OCI-LY7 (cell line): Measurements from ENCODE around the gene RLF. TPM values are rescaled to one million over a fixed set of nuclear protein-coding genes. Genes with fewer than 3 reads are reported as not detected.

Experiments used
- BruUV-seq: library from RNA; stranded (reverse); fragments of 400-500 nt; replicated peaks from 2 replicates; lab custom pipeline; 2021; lab: Mats Ljungman, UMichigan
- CTCF ChIA-PET: fragments of 300-600 bp; sonication (Branson Sonifier 250); formaldehyde crosslinking; loops from one replicate; lab custom pipeline; 2022; ENCODE audit warnings: antibody characterized with exemption; ENCODE audit not compliant: unreplicated experiment; lab: Charles Lee
- POLR2A ChIA-PET: fragments of 300-600 bp; sonication (Branson Sonifier 250); formaldehyde crosslinking; loops from one replicate; lab custom pipeline; 2022; ENCODE audit warnings: antibody characterized with exemption; lab: Charles Lee
- DNase-seq: peaks from one replicate; pipeline ENCODE4 v3.0.0-alpha.2; 2015; ENCODE audit warnings: low spot score
- H2AFZ ChIP-seq: fragments of 200-600 bp; sonication (generic), shearing (Covaris generic); 2 replicates; pipeline ENCODE4 v1.6.1; 2014; ENCODE audit warnings: mild to moderate bottlenecking, antibody characterized with exemption, low read length, moderate library complexity
- H3K27ac ChIP-seq: fragments of 200-600 bp; sonication (generic); 2 replicates; pipeline ENCODE4 v1.5.1; 2014; ENCODE audit warnings: mixed run types, low read depth, mild to moderate bottlenecking, moderate library complexity, low read length, inconsistent platforms; ENCODE audit not compliant: poor library complexity, severe bottlenecking
- H3K36me3 ChIP-seq: fragments of 200-600 bp; sonication (generic); 2 replicates; pipeline ENCODE4 v1.6.1; 2014; ENCODE audit warnings: mild to moderate bottlenecking, antibody characterized with exemption, low read length, moderate library complexity, mixed read lengths; ENCODE audit not compliant: insufficient read depth
- H3K4me1 ChIP-seq: fragments of 200-600 bp; sonication (generic); 2 replicates; pipeline ENCODE4 v1.5.1; 2014; ENCODE audit warnings: mild to moderate bottlenecking, low read length; ENCODE audit not compliant: insufficient read depth, poor library complexity, severe bottlenecking
- H3K4me2 ChIP-seq: fragments of 200-600 bp; sonication (generic); 2 replicates; pipeline ENCODE4 v1.6.1; 2014; ENCODE audit warnings: mild to moderate bottlenecking, low read length
- H3K4me3 ChIP-seq: fragments of 200-600 bp; sonication (generic); 2 replicates; pipeline ENCODE4 v1.5.1; 2014; ENCODE audit warnings: mild to moderate bottlenecking, low read depth, low read length; ENCODE audit not compliant: poor library complexity, severe bottlenecking
- H3K79me2 ChIP-seq: fragments of 200-600 bp; sonication (generic); 2 replicates; pipeline ENCODE4 v1.6.1; 2016; ENCODE audit warnings: low read depth, mild to moderate bottlenecking, low read length, moderate library complexity, mixed read lengths; ENCODE audit not compliant: insufficient read depth
- H3K9me2 ChIP-seq: fragments of 200-600 bp; sonication (generic); 2 replicates; pipeline ENCODE4 v1.6.1; 2016; ENCODE audit warnings: mild to moderate bottlenecking, low read length, mixed read lengths; ENCODE audit not compliant: insufficient read depth
- H3K9me3 ChIP-seq: fragments of 200-600 bp; sonication (generic); 2 replicates; pipeline ENCODE4 v1.6.1; 2014; ENCODE audit warnings: mild to moderate bottlenecking, mixed run types, low read length, mixed read lengths
- H4K20me1 ChIP-seq: fragments of 200-600 bp; sonication (generic); 2 replicates; pipeline ENCODE4 v1.6.1; 2014; ENCODE audit warnings: mild to moderate bottlenecking, antibody characterized with exemption, low read length, moderate library complexity, mixed read lengths; ENCODE audit not compliant: insufficient read depth
- EZH2phosphoT487 ChIP-seq: fragments of 200-600 bp; sonication (generic); IDR thresholded peaks from 2 replicates; pipeline ENCODE4 v1.6.1; 2018; ENCODE audit warnings: low read depth, borderline replicate concordance, mild to moderate bottlenecking, mixed run types, antibody characterized with exemption, low read length, moderate library complexity, mixed read lengths
- intact Hi-C: fragments of 100-400 bp; cut with micrococcal nuclease; formaldehyde crosslinking; loops from one replicate; pipeline ENCODE4 v1.10.0; 2022; ENCODE audit not compliant: unreplicated experiment
- total RNA-seq, 2 experiments: library from RNA; depleted of rRNA in 1 of 2; stranded (reverse); fragments of >200 nt in 1 of 2; shearing (Covaris generic) in 1 of 2; gene quantifications; 2 replicates each; pipeline ENCODE4 v1.2.3, GENCODE V29; 2014 to 2022
- TF ChIP-seq, protein P1 (sequence below): fragments of 200-600 bp; sonication (generic); conservative IDR thresholded peaks from 2 replicates; pipeline ENCODE4 v1.5.1; 2014; ENCODE audit warnings: mild to moderate bottlenecking, antibody characterized with exemption, low read length, moderate library complexity, mixed read lengths

RLF gene
- total RNA-seq, 2 experiments from 2014 or later = 16.9 to 22.5 TPM

DNA sequence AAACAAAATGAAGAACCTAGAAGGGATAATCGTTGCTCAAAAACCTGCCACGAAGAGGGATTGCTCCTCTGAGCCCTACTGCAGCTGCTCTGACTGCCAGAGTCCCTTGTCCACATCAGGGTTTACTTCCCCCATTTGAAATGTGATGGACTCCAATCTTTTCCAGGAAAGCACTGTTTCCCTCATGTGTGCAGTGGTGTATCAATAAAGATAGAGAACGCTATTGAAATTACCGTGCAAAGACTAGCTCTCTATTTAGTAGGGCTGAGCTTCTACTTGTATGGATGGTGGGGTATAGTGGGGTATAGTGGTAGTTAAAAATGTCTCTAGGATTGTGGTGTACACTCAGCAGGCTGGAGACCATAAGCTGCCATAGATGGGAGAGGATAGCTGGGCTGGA lies 90.3 kb downstream of the RLF start:
- no TSS peak for BruUV-seq
- no peak overlapping the region for H3K4me3 ChIP-seq
- peaks cover 11% of the 10 kb centered on the region for H3K79me2 ChIP-seq
- CTCF ChIA-PET = no interaction called here
- TF ChIP-seq, protein P1, sequence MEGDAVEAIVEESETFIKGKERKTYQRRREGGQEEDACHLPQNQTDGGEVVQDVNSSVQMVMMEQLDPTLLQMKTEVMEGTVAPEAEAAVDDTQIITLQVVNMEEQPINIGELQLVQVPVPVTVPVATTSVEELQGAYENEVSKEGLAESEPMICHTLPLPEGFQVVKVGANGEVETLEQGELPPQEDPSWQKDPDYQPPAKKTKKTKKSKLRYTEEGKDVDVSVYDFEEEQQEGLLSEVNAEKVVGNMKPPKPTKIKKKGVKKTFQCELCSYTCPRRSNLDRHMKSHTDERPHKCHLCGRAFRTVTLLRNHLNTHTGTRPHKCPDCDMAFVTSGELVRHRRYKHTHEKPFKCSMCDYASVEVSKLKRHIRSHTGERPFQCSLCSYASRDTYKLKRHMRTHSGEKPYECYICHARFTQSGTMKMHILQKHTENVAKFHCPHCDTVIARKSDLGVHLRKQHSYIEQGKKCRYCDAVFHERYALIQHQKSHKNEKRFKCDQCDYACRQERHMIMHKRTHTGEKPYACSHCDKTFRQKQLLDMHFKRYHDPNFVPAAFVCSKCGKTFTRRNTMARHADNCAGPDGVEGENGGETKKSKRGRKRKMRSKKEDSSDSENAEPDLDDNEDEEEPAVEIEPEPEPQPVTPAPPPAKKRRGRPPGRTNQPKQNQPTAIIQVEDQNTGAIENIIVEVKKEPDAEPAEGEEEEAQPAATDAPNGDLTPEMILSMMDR = no peak
- no peak for TF ChIP-seq EZH2phosphoT487
- H3K4me2 ChIP-seq = no peak overlapping the region
- no peaks in the 10 kb centered on the region for H3K9me2 ChIP-seq
- no peak overlapping the region for H3K27ac ChIP-seq
- peaks cover 10% of the 10 kb centered on the region for H3K4me1 ChIP-seq
- no peaks in the 10 kb centered on the region for H3K9me3 ChIP-seq
- POLR2A ChIA-PET = no interaction called here
- H2AFZ ChIP-seq = no peak overlapping the region
- H4K20me1 ChIP-seq = no peaks in the 10 kb centered on the region; the same call in 1 of the 2 replicates
- intact Hi-C loops = no loop called here
- DNase-seq = no peak
- H3K36me3 ChIP-seq = 0 out of 2 replicates have a peak, but pooled peaks cover 4% of the 10 kb centered on the region

DNA sequence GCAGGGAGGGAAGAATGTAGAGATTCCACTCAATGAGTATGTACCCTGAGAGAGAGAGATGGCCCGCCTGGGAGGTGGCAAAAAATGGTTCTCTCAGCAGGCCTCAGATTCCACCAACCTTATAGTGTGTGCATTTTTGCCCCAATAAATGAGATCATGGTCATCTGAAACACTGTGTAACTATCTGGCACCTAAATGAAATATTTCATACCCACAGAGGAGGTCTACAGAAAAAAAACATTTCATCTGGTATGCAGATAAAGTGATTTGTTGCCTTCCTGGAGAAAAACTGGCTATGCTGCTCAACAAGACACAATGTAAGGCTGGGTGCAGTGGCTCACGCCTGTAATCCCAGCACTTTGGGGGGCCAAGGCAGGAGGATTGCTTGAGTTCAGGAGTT lies 91.4 kb downstream of the RLF start:
- intact Hi-C loops = no loop called here
- Histone ChIP-seq H4K20me1 (no peaks in the 10 kb centered on the region; the same call in 1 of the 2 replicates), H3K9me3 (no peaks in the 10 kb centered on the region), H3K4me3 (no peak overlapping the region), H3K4me1 (peaks cover 15% of the 10 kb centered on the region), H3K9me2 (no peaks in the 10 kb centered on the region), H2AFZ (no peak overlapping the region), H3K36me3 (0 out of 2 replicates have a peak, but pooled peaks cover 4% of the 10 kb centered on the region), H3K4me2 (no peak overlapping the region), H3K79me2 (peaks cover 20% of the 10 kb centered on the region), H3K27ac (no peak overlapping the region)
- POLR2A ChIA-PET = interaction anchor here (0.7 kb wide), 1 partner anchor 280 kb away, joined by 6 read pairs; no protein-coding TSS in a partner anchor
- TF ChIP-seq, protein P1 = no peak
- no peak for TF ChIP-seq EZH2phosphoT487
- DNase-seq = no peak
- CTCF ChIA-PET = no interaction called here
- BruUV-seq = no TSS peak

DNA sequence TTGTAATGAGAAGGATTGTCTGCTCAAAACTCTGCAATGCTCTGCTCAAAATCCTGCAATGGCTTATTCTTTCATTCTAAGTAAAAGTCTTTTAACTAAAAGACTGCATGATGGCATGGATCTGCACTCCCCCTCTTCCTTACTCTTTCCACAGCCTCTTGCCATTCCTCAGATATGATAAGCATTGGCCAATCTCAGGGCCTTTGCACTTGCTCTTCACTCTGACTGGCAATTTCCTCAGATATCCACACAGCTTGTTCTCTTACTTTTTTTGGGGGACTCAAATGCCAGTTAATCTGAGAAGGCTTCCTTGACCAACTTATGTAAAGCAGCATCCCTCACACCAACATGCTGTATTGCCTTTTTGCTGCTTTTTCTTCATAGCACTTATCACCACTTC lies 94.0 kb downstream of the RLF start:
- Histone ChIP-seq H2AFZ (no peak overlapping the region), H4K20me1 (no peaks in the 10 kb centered on the region), H3K9me3 (no peaks in the 10 kb centered on the region), H3K4me2 (no peak overlapping the region), H3K79me2 (peaks cover 40% of the 10 kb centered on the region), H3K27ac (no peak overlapping the region), H3K36me3 (peaks cover 11% of the 10 kb centered on the region), H3K4me3 (no peak overlapping the region), H3K4me1 (peaks cover 22% of the 10 kb centered on the region), H3K9me2 (no peaks in the 10 kb centered on the region)
- BruUV-seq = no TSS peak
- intact Hi-C loops = no loop called here
- ChIA-PET POLR2A (interaction anchor here (1.2 to 2.0 kb wide), 2 partner anchors 10 to 102 kb away, joined by 4 to 10 read pairs; no protein-coding TSS in a partner anchor), CTCF (no interaction called here)
- DNase-seq = no peak
- TF ChIP-seq, protein P1 = no peak
- no peak for TF ChIP-seq EZH2phosphoT487
